Fibroblast of villous mesenchyme (primary cell): ENCODE results near the gene SLC25A17. TPM values are rescaled to one million over a fixed set of nuclear protein-coding genes. Genes with fewer than 3 reads are reported as not detected.
"Not testable (repeated sequence)": the region's sequence is repeated elsewhere in the genome, so short reads cannot be mapped to it uniquely, and the experiment has no call there.

ENCODE experiments used
- DNase-seq: peaks from one replicate; pipeline ENCODE4 v3.0.0-alpha.2; 2010; ENCODE audit warnings: low read depth
- H3K4me3 ChIP-seq: 2 replicates; pipeline ENCODE4 v1.5.1; 2011; ENCODE audit warnings: low read depth, mild to moderate bottlenecking, low read length
- total RNA-seq: library from RNA; depleted of rRNA; stranded (reverse); fragments of >200 nt; gene quantifications from 2 replicates; pipeline ENCODE4 v1.2.3, GENCODE V29; 2012
- TF ChIP-seq, protein P1 (sequence below): IDR thresholded peaks from 2 replicates; pipeline ENCODE4 v1.5.1; 2012; ENCODE audit warnings: low read depth, mild to moderate bottlenecking, low read length; ENCODE audit not compliant: insufficient read depth

SLC25A17 gene, protein sequence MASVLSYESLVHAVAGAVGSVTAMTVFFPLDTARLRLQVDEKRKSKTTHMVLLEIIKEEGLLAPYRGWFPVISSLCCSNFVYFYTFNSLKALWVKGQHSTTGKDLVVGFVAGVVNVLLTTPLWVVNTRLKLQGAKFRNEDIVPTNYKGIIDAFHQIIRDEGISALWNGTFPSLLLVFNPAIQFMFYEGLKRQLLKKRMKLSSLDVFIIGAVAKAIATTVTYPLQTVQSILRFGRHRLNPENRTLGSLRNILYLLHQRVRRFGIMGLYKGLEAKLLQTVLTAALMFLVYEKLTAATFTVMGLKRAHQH
- total RNA-seq = 12.9 and 23.7 TPM in 2 replicates

- peak within 1 kb of the TSS; percentile 100 for H3K4me3 ChIP-seq
- DNase-seq = peak; percentile 83
- TF ChIP-seq, protein P1, sequence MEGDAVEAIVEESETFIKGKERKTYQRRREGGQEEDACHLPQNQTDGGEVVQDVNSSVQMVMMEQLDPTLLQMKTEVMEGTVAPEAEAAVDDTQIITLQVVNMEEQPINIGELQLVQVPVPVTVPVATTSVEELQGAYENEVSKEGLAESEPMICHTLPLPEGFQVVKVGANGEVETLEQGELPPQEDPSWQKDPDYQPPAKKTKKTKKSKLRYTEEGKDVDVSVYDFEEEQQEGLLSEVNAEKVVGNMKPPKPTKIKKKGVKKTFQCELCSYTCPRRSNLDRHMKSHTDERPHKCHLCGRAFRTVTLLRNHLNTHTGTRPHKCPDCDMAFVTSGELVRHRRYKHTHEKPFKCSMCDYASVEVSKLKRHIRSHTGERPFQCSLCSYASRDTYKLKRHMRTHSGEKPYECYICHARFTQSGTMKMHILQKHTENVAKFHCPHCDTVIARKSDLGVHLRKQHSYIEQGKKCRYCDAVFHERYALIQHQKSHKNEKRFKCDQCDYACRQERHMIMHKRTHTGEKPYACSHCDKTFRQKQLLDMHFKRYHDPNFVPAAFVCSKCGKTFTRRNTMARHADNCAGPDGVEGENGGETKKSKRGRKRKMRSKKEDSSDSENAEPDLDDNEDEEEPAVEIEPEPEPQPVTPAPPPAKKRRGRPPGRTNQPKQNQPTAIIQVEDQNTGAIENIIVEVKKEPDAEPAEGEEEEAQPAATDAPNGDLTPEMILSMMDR = peak; percentile 48
These were observed at the start of gene SLC25A17 for GRCh38 chr22:40818747-40819598. Gene SLC25A17, minus strand, starts transcription at chr22:40819346. Its CDS starts 98 bp downstream, at chr22:40819248.

GRCh38 chr22:40868379-40868778 is 49.2 kb upstream of the SLC25A17 start:
- DNase-seq, H3K4me3 ChIP-seq: not testable (repeated sequence)

GRCh38 chr22:40867109-40867508 is 48.0 kb upstream of the SLC25A17 start:
- H3K4me3 ChIP-seq = no peak overlapping the region
- no peak for DNase-seq
- TF ChIP-seq, protein P1 = no peak

DNA sequence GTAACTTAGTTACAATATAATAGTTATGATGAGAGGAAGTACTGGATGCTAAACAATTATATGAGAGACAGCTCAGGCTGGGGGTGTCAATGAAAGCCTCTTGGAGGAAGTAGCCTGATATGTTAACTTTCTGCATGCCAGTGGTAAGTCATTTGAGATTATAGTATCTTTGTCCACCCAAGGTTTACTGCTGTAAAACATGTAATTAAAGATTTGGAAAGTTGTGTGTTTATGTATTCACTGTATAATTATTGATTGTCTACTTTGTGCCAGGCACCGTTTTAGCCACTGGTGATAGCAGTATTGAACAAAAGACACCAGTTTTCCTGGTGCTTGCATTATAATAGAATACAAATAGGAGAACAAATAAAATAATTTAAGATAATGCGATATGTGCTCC is 43.4 kb upstream of the SLC25A17 start:
- no peak overlapping the region for H3K4me3 ChIP-seq
- TF ChIP-seq, protein P1 = no peak
- no peak for DNase-seq

- no peak for DNase-seq
- TF ChIP-seq, protein P1 = no peak
- no peak within 1 kb of the TSS for H3K4me3 ChIP-seq
These were observed 42.9 kb upstream of the SLC25A17 start, which contains the start of gene DNAJB7 for GRCh38 chr22:40862013-40862412. Gene DNAJB7, minus strand, starts transcription at chr22:40862113. Its CDS starts 119 bp downstream, at chr22:40861994.

GRCh38 chr22:40857309-40857855 is 38.2 kb upstream of the SLC25A17 start:
- TF ChIP-seq, protein P1 = no peak
- DNase-seq = peak; percentile 39
- peak overlapping the region; percentile 99 for H3K4me3 ChIP-seq
